ENCODE measurements around the gene TDG.

GRCh38 chr12:104010606-104011169 is 45.0 kb downstream of the TDG start:
- TF ChIP-seq CTCF (IDR thresholded peaks at IDR 0.05; ENCODE audit: poor library complexity) (no peak), EZH2 (IDR thresholded peaks at IDR 0.05; ENCODE audit: borderline replicate concordance) (no peak), EZH2phosphoT487 (IDR thresholded peaks at IDR 0.05; ENCODE audit: low read depth, severe bottlenecking, unreplicated experiment) (no peak)
